BJ (cell line): Measurements from ENCODE around the gene TREH. TPM values are rescaled to one million over a fixed set of nuclear protein-coding genes. Genes with fewer than 3 reads are reported as not detected.

Experiments
- CTCF ChIA-PET: fragments of 350-600 bp; formaldehyde crosslinking; extraction: SDS; loops from one replicate; lab custom pipeline; 2021; ENCODE audit warnings: antibody characterized with exemption, inconsistent platforms; lab: Yijun Ruan, JAX
- POLR2A ChIA-PET: fragments of 300-600 bp; sonication (Branson Sonifier 250); formaldehyde crosslinking; extraction: SDS; loops from one replicate; lab custom pipeline; 2021; ENCODE audit warnings: antibody characterized with exemption; lab: Charles Lee
- DNase-seq: peaks from one replicate; pipeline ENCODE4 v3.0.0-alpha.2; 2011; ENCODE audit warnings: low read depth
- H3K27me3 ChIP-seq: 2 replicates; pipeline ENCODE4 v1.6.0; 2011; ENCODE audit warnings: low read length; ENCODE audit not compliant: control insufficient read depth, insufficient read depth
- H3K36me3 ChIP-seq: 2 replicates; pipeline ENCODE4 v1.5.1; 2011; ENCODE audit warnings: low read length; ENCODE audit not compliant: control insufficient read depth, insufficient read depth
- H3K4me3 ChIP-seq: 2 replicates; pipeline ENCODE4 v1.5.1; 2011; ENCODE audit warnings: low read depth, mild to moderate bottlenecking, control low read depth, low read length
- CTCF ChIP-seq: IDR thresholded peaks from 2 replicates; pipeline ENCODE4 v1.5.1; 2011; ENCODE audit warnings: low read depth, mild to moderate bottlenecking, control low read depth, inconsistent platforms, low read length, moderate library complexity; ENCODE audit not compliant: insufficient read depth
- polyA plus RNA-seq: library from polyadenylated mRNA; depleted of rRNA; stranded (reverse); fragments of >200 nt; gene quantifications from 2 replicates; pipeline ENCODE4 v1.2.3, GENCODE V29; 2011

Gene TREH
- polyA plus RNA-seq, 1 experiment, result not detected

GRCh38 chr11:118620529-118621070 lies 58.9 kb downstream of the TREH start:
- POLR2A ChIA-PET, result interaction anchor here (0.5 to 1.0 kb wide), 3 partner anchors 13 to 338 kb away, joined by 3 to 4 read pairs (median 4); partner anchors contain the start of gene PHLDB1
- CTCF ChIA-PET, result interaction anchor here (1.2 to 8.2 kb wide), 5 partner anchors 8 to 307 kb away, joined by 3 to 71 read pairs (median 4); partner anchors contain the start of gene PHLDB1
- no peaks in the 10 kb centered on the region for H3K27me3 ChIP-seq
- H3K4me3 ChIP-seq, result peak overlapping the region; percentile 63
- H3K36me3 ChIP-seq, result peaks cover 28% of the 10 kb centered on the region
- no peak for TF ChIP-seq CTCF
- DNase-seq, result no peak

- H3K27me3 ChIP-seq, result no peaks in the 10 kb centered on the region
- POLR2A ChIA-PET, result interaction anchor here (1.7 to 2.3 kb wide), 2 partner anchors 11 to 13 kb away, joined by 8 to 20 read pairs; partner anchors contain the start of gene PHLDB1
- peaks cover 20% of the 10 kb centered on the region for H3K36me3 ChIP-seq
- TF ChIP-seq CTCF, result no peak
- peak; percentile 78 for DNase-seq
- no peak overlapping the region for H3K4me3 ChIP-seq
- CTCF ChIA-PET, result interaction anchor here (0.6 to 8.2 kb wide), 5 partner anchors 8 to 40 kb away, joined by 3 to 71 read pairs (median 5); partner anchors contain the start of gene PHLDB1
Measured at GRCh38 chr11:118619444-118620197, 59.8 kb downstream of the TREH start.

DNA sequence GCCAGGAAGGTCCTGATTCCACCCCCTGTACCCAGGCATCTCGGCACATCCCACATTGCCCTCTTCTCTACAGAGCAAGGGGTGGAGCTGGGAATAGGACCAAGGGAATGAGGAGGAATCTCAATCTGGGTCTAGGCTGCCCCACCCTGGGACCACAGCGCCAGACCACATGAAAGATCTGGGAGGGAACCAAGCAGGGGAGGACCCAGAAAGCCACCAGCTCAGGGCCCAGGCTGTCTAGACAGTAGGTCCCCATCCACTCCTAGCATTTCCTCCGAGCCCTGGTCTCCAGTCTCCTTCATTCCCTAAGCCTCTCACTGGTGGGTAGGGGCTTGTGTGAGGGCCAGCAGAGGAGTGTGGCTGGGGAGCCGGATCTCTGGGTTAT lies 60.5 kb downstream of the TREH start:
- no peak overlapping the region for H3K4me3 ChIP-seq
- peaks cover 25% of the 10 kb centered on the region for H3K36me3 ChIP-seq
- H3K27me3 ChIP-seq, result no peaks in the 10 kb centered on the region
- DNase-seq, result peak; percentile 65
- ChIA-PET POLR2A (interaction anchor here (1.7 to 2.3 kb wide), 2 partner anchors 10 to 12 kb away, joined by 8 to 20 read pairs; partner anchors contain the start of gene PHLDB1), CTCF (interaction anchor here (0.9 to 8.2 kb wide), 6 partner anchors 8 to 46 kb away, joined by 3 to 71 read pairs (median 4); partner anchors contain the start of gene PHLDB1)
- TF ChIP-seq CTCF, result no peak

DNA sequence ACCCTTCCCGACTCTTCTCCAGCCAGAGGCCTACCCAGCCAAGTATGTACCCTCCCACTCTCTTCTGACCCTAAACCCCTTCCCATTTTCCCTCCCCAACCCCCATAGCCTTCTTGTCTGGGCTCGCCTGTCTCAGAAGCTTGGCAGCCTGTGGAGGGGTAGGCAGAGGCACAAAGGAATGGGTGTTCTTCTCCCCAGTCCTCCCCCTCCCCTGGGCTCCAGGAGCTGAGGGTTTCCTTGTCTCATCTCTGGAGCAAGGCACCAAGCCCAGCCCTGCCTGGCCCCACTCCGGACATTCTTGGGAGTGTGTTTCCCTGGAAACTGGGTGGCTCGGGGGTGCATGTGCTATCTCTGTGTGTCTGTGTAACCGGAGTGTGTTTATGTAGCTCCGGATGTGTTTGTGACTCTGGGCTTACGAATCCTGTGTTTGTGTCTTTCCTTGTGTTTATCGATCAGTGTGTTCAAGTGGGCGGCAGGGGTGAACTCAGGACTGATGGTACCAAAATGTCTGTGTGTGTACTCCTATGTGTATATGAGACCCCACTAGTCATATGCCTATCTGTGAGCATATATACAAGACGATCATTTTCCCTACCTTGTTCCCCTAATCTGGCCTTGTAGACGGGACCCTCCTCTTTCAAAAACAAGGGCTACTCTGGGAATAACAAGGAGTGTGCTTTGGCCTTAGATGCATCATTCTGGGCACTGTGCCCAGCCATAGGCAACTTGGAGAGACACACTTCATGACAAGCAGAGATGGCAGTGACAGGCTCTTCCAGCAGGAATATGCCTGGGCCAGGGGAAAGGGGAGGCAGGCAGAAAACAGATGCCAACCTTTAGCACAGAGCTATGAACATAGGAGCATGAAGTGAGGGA lies 61.1 kb downstream of the TREH start:
- H3K4me3 ChIP-seq, result no peak overlapping the region
- H3K36me3 ChIP-seq, result peaks cover 28% of the 10 kb centered on the region
- CTCF ChIA-PET, result interaction anchor here (0.9 to 8.2 kb wide), 4 partner anchors 12 to 46 kb away, joined by 3 to 71 read pairs (median 10); partner anchors contain the start of gene PHLDB1
- peak; percentile 83 for DNase-seq
- no peaks in the 10 kb centered on the region for H3K27me3 ChIP-seq
- POLR2A ChIA-PET, result interaction anchor here (1.7 to 2.3 kb wide), 2 partner anchors 9 to 12 kb away, joined by 8 to 20 read pairs; partner anchors contain the start of gene PHLDB1
- no peak for TF ChIP-seq CTCF
